Head of caudate nucleus (tissue), 42 donors: Measurements from ENCODE around the gene AMOTL2.

ENCODE experiments used
- DNase-seq, 42 donors: peaks; one replicate each; pipeline versions ENCODE4 v3.0.0 to v3.0.0-alpha.2; 2020 to 2021; ENCODE audit warnings: mixed read lengths in 7 of 42
- intact Hi-C: fragments of 100-400 bp; cut with DNase I; formaldehyde crosslinking; loops from one replicate; pipeline ENCODE4 v1.15.0; 2022

Gene AMOTL2

GRCh38 chr3:134374105-134374790 is at the start of gene AMOTL2:
AMOTL2 (minus strand) TSS chr3:134374447; CDS start chr3:134371433, 3,014 bp downstream.
- peak; percentile 44 to 91 (median 84) for DNase-seq
- intact Hi-C loops, result loop anchor here (5.0 kb wide), 1 partner anchor 33 kb away; no protein-coding TSS in a partner anchor

- intact Hi-C loops, result no loop called here
- DNase-seq, result peak in 29 of 42 donors; percentile 10 to 68 (median 34)
Measured at GRCh38 chr3:134423153-134423552, 48.9 kb upstream of the AMOTL2 start.

GRCh38 chr3:134419960-134420321 is 45.7 kb upstream of the AMOTL2 start:
- intact Hi-C loops, result no loop called here
- DNase-seq, result no peak

DNA sequence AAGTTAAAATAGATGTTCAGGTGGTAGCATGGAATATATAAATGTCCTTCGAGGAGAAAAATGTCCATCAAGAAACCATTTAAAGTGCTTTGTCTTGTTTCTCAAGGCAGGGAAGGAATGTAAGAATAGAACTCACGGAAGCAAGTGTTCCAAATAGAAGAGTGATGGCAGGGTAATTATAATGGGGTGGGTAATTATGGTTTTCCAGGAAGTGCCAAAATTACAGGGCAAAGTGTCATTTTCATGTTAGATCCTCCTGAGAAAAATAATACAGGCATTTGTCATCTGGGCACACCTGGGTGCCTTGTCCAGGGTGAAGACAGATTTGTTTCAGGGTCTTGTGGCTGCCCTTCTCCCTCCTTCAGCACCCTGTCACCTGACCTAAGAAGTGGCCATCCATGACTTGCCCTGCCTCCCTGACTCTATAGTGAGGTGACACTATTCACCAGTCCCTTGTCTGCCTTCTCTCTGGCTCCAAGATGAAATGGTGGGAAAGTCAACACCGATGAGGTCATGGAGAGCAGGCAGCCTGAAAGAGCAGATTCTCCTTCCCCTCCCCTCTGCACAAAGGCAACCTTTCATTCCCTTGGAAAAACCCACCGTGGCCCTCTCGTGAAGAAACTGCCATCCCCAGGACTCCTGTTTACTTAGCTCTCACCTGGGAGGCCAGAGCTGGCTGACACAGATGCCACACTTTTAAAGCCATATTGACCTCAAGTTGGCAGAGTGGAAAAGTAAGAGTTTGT is 45.1 kb upstream of the AMOTL2 start:
- intact Hi-C loops, result no loop called here
- no peak for DNase-seq

DNA sequence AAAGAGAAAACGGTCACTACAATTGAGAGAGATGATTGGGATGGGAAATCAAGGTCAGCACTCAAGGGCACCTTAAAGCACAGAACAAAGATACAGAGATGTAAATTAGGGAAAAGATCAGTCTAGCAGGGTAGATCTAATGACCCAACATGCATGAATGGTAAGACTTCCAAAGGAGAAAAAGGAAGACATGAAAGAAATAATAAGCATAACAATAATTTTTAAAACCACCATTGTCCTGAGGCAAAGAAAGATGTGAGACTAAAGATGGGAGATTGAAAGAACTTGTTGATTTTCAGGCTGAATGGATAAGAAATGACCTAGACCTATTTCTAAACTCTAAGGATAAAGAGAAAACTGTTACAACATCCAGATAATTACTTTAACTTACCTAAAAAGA is 34.8 kb upstream of the AMOTL2 start:
- intact Hi-C loops, result loop anchor here (5.0 kb wide), 1 partner anchor 37 kb away; the partner anchor contains the start of gene AMOTL2
- no peak for DNase-seq

DNA sequence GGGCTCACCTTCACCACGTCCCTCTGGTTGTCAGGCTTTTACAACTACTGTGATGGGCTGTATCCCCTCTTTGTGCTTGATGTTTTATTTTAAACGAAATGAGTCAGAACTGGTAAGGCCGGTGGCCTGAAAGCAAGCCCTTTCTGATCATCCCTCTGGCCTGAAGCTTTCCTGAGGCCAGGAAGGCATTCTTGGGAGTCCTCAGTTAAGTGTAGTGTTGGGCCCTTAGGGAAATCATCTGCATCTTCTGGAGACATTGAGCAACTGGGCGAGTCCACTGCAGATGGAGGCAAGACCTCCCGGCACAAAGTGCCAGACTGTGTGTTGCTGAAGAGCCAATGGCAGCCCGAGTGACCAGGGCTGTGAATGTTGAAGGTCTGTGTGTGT is 33.0 kb upstream of the AMOTL2 start:
- intact Hi-C loops, result loop anchor here (5.0 kb wide), 1 partner anchor 35 kb away; the partner anchor contains the start of gene AMOTL2
- peak in 5 of 42 donors; percentile 12 to 24 (median 17) for DNase-seq

GRCh38 chr3:134406331-134407238 is 32.3 kb upstream of the AMOTL2 start:
- intact Hi-C loops, result loop anchor here (5.0 kb wide), 1 partner anchor 34 kb away; the partner anchor contains the start of gene AMOTL2
- peak; percentile 73 to 94 (median 88) for DNase-seq

- intact Hi-C loops, result no loop called here
- DNase-seq, result no peak
Measured at GRCh38 chr3:134404366-134404885, 30.2 kb upstream of the AMOTL2 start.

DNA sequence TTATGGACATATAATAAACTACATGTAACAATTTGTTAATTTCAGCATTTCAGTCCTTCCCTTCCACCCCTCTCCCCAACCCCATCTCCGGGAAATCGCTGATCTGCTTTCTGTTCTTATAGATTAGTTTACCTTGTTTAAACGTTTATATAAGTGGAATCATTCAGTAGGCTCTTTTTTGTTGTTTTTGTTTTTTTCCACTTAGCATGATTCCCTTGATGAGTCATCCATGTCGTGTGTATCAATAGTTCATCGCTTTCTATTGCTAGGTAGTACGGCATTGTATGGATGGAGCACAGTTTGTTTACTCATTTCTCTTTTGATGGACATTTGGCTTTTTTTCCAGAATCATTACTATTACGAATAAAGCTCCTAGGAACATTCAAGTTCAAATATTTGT is 23.5 kb upstream of the AMOTL2 start:
- intact Hi-C loops, result no loop called here
- DNase-seq, result no peak

DNA sequence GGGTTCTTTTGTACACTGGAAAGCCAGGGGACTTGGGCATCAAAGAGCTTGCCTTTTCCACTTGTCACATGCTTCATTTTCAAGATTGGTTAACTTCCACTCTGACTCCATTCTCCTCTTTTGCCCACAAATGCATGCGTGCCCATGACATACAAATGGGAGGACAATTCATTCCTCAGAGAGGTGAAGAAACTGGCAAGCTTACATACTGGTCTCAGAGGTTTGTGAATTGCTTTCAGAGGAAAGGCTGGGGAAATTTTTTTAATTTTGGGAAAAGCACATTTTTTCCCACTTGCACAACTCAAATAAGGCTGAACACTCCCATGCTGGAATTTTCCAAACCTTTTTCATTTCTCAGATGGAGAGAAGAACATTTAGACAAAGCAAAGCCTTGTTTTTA is 20.9 kb upstream of the AMOTL2 start:
- no peak for DNase-seq
- intact Hi-C loops, result no loop called here

DNA sequence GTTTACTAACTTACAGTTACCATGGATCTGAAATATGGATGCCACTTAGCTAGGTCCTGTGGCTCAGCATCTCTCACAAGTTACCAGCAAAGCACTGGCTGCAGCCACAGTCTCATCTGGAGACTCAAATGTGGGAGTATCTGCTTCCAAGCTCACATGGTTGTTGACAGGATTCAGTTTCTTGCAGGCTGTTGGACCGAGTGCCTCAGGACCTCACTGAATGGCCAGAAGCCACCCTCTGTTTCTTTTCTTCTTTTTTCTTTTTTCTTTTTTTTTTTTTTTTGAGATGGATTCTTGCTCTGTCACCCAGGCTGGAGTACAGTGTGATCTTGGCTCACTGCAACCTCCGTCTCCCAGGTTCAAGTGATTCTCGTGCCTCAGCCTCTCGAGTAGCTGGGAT is 20.1 kb upstream of the AMOTL2 start:
- intact Hi-C loops, result no loop called here
- DNase-seq, result peak in 1 of 42 donors; percentile 40

GRCh38 chr3:134393074-134393473 is 18.8 kb upstream of the AMOTL2 start:
- intact Hi-C loops, result no loop called here
- no peak for DNase-seq

DNA sequence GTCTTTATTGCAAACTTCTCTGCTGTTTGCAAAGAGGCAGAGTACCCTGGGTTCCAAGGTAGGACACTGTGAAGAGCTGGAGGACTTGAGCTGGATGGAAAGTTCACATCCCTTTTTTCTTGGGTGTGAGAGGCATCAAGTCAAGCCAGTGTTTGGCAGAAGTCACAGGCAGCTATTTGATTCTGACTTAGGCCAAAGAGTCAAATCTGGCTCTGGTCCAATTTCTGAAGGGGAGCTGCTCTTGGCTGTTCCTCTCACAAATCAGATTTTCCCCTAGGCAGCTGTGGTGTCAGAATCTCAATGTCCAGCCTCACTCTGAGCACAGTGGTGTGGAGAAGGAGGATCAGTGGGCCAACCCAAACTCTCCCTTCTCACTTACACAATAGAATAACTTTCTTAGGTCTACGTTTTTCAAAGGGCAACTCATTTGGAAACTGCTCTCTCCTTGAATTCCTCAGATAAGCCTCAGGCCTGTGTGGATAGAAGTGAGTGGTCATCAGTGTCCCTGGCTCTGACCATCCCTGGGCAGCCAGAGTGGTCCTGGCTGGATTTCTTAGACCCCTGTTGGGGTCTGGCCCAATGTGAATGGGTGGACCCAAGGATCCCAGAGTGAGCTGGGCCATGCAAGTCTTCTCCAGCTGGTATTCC is 18.2 kb upstream of the AMOTL2 start:
- peak in 8 of 42 donors; percentile 25 to 60 (median 48) for DNase-seq
- intact Hi-C loops, result no loop called here

DNA sequence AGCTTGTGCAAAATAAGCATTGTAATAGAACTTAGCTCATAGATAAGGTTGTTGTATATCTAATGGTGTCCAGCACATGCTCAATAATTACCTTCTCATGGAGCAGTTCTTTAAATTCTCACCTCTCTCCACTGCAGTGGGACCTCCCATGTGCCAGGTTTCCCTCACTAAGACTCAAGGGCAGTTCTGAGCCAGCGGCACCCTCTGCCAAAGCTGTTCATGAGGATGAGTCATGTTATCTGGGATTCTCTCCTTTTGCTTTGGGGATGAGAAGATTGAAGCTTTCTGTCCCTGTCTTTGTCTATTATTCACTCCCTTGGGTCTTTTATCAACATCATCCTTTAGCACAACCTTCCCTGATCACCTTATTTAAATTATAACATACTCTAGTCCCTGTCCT is 15.6 kb upstream of the AMOTL2 start:
- DNase-seq, result no peak
- intact Hi-C loops, result no loop called here

DNA sequence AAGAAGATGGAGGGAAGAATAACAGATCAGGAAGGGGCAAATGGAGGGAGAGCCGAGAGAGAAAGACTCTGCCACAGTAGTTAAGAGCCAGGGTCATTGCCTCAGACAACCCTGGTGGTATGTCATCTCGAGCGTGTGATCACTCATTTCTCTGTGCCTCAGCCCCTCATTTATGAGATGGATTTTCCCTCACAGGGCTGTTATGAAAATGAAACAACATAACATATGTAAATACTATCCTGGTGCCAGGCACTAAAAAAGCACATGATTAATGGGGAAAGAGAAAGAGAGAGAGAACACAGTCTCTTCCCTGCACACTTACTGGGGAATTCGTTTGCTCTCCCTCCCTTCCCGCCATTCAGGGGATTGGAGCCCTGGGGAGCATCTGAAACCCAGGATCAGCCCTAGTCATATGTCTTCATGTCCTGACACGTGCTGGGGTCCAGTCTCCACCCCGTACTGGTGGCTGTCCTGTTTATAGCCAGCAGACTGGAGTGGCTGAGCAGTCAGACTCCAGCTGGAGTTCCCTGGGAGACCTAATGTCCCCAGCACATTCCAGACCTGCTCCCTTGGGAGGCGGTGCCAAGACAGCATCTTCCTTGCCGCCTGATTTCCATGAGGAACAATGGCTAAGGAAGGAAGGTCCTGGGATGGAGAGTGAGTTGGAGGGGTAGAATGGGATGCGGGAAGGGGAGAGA is 14.7 kb upstream of the AMOTL2 start:
- DNase-seq, result peak in 1 of 42 donors; percentile 44

GRCh38 chr3:134388292-134388691 is 14.0 kb upstream of the AMOTL2 start:
- no peak for DNase-seq
- intact Hi-C loops, result no loop called here

More for the DNA sequence above, 14.7 kb upstream of the AMOTL2 start:
- intact Hi-C loops, result no loop called here

DNA sequence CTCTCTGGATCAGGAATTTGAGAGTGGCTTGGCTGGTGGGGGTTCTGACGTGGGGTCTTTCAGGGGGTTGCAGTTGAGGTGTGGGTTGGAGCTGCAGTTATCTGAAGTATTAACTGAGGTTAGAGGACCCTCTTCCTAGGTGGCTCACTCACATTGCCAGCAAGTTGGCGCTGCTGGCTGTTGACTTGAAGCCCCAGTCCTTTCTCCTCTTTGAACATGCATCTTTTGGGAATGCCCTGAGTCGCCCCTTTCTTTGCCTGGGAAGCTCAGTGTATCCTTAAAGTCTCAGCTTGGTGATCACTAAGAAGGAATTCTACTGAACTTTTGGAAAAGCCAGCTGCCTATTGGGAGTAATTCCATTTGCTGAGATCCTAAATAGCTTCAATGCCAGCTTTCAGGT is 13.0 kb upstream of the AMOTL2 start:
- intact Hi-C loops, result no loop called here
- DNase-seq, result no peak

- intact Hi-C loops, result no loop called here
- DNase-seq, result no peak
Measured at GRCh38 chr3:134384963-134385362, 10.7 kb upstream of the AMOTL2 start.
